HCT116 (cell line): Measurements from ENCODE around the gene RXRA.

Experiments
- EZH2 ChIP-seq: fragments of 200-600 bp; sonication (generic); IDR thresholded peaks from 2 replicates; pipeline ENCODE4 v1.6.1; 2017; ENCODE audit warnings: antibody characterized with exemption, mixed run types
- EZH2phosphoT487 ChIP-seq: fragments of 200-600 bp; IDR thresholded peaks from 2 replicates; pipeline ENCODE4 v1.6.1; 2018; ENCODE audit warnings: antibody characterized with exemption, borderline replicate concordance
- MAX ChIP-seq: IDR thresholded peaks from 2 replicates; pipeline ENCODE4 v1.6.1; 2012
- POLR2A ChIP-seq: IDR thresholded peaks from 2 replicates; pipeline ENCODE4 v1.7.0; 2011; ENCODE audit warnings: borderline replicate concordance; ENCODE audit not compliant: insufficient read depth, insufficient read length; ENCODE audit errors: extremely low read depth
- RAD21 ChIP-seq: IDR thresholded peaks from 2 replicates; pipeline ENCODE4 v1.6.1; 2012; ENCODE audit warnings: low read depth, mild to moderate bottlenecking
- REST ChIP-seq: IDR thresholded peaks from 2 replicates; pipeline ENCODE4 v1.6.1; 2012; ENCODE audit warnings: low read depth
- SRF ChIP-seq: IDR thresholded peaks from 2 replicates; pipeline ENCODE4 v1.6.1; 2012; ENCODE audit warnings: low read depth
- YY1 ChIP-seq: IDR thresholded peaks from 2 replicates; pipeline ENCODE4 v1.6.1; 2011; ENCODE audit warnings: low read length, low read depth, moderate library complexity, mild to moderate bottlenecking; ENCODE audit not compliant: insufficient replicate concordance; ENCODE audit errors: extremely low read depth
- ZFX ChIP-seq: fragments of 450-650 bp; IDR thresholded peaks from 2 replicates; pipeline ENCODE4 v1.6.1; 2017
- ZNF274 ChIP-seq: fragments of 200-500 bp; sonication (Bioruptor generic); IDR thresholded peaks from 2 replicates; pipeline ENCODE4 v1.6.1; 2014; ENCODE audit warnings: mild to moderate bottlenecking, low read depth, low read length, inconsistent platforms
- TF ChIP-seq, protein P1 (sequence below), 3 experiments: fragments of 200-600 bp in 1 of 3; sonication (generic) in 1 of 3; IDR thresholded peaks in 2 of 3; conservative IDR thresholded peaks in 1 of 3; 2 replicates each; pipeline ENCODE4 v1.5.1; 2012 to 2017; ENCODE audit warnings: low read depth in 2 of 3, low read length in 2 of 3, antibody characterized with exemption in 1 of 3, borderline replicate concordance in 1 of 3, control low read depth in 1 of 3, mild to moderate bottlenecking in 1 of 3, mixed read lengths in 1 of 3, mixed run types in 1 of 3, moderate library complexity in 1 of 3; ENCODE audit not compliant: insufficient read depth in 1 of 3
- TF ChIP-seq, protein P2 (sequence below): IDR thresholded peaks from 2 replicates; pipeline ENCODE4 v1.6.1; 2012

- TF ChIP-seq, protein P1, sequence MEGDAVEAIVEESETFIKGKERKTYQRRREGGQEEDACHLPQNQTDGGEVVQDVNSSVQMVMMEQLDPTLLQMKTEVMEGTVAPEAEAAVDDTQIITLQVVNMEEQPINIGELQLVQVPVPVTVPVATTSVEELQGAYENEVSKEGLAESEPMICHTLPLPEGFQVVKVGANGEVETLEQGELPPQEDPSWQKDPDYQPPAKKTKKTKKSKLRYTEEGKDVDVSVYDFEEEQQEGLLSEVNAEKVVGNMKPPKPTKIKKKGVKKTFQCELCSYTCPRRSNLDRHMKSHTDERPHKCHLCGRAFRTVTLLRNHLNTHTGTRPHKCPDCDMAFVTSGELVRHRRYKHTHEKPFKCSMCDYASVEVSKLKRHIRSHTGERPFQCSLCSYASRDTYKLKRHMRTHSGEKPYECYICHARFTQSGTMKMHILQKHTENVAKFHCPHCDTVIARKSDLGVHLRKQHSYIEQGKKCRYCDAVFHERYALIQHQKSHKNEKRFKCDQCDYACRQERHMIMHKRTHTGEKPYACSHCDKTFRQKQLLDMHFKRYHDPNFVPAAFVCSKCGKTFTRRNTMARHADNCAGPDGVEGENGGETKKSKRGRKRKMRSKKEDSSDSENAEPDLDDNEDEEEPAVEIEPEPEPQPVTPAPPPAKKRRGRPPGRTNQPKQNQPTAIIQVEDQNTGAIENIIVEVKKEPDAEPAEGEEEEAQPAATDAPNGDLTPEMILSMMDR (IDR thresholded peaks at IDR 0.05 in 2 of 3, conservative IDR thresholded peaks at IDR 0.05 in 1 of 3; ENCODE audit: borderline replicate concordance in 1 of 3, insufficient read depth in 1 of 3, low read depth in 2 of 3, low read length in 2 of 3): no peak
- TF ChIP-seq ZNF274 (no peak), POLR2A (no peak), EZH2 (no peak), REST (no peak), MAX (no peak), RAD21 (no peak), EZH2phosphoT487 (no peak), SRF (no peak), ZFX (no peak), YY1 (no peak)
- TF ChIP-seq, protein P2, sequence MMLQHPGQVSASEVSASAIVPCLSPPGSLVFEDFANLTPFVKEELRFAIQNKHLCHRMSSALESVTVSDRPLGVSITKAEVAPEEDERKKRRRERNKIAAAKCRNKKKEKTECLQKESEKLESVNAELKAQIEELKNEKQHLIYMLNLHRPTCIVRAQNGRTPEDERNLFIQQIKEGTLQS: no peak
Observed at GRCh38 chr9:134389642-134390041, 63.4 kb downstream of the RXRA start.
